GM19395 (cell line): Measurements from ENCODE around the gene TRPM8.

ENCODE experiments used
- ATAC-seq: cut with Tn5 transposase; IDR thresholded peaks from one replicate; pipeline ENCODE4 v1.9.1; 2021; ENCODE audit warnings: mild to moderate bottlenecking, moderate library complexity; ENCODE audit not compliant: unreplicated experiment

Gene TRPM8

DNA sequence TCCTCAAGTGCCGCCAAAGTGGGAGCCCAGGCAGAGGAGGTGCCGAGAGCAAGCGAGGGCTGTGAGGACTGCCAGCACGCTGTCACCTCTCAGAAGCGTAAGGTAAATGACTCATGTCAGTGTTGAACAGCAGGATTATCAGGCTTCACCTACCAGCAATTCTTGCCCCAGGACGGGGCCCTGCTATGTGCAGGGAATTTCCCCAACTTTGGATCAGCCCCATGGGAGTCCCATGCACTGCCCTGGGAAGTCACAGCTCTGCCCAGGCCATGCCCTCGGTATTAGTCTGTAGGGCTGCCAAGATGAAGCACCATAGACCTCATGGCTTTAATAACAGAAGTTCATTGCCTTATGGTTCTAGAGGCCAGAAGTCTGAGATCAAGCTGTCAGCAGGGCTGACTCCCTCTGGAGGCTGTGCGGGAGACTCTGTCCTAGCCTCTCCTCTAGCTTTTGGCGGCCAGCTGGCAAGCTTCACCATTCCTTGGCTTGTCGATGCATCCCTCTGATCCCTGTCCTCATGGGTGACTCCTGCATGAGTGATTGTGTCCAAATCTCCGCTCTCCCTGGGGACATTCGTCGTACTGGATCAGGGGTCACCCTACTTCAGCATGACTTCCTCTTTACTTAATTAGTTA is 55.9 kb downstream of the TRPM8 start:
- no peak for ATAC-seq

DNA sequence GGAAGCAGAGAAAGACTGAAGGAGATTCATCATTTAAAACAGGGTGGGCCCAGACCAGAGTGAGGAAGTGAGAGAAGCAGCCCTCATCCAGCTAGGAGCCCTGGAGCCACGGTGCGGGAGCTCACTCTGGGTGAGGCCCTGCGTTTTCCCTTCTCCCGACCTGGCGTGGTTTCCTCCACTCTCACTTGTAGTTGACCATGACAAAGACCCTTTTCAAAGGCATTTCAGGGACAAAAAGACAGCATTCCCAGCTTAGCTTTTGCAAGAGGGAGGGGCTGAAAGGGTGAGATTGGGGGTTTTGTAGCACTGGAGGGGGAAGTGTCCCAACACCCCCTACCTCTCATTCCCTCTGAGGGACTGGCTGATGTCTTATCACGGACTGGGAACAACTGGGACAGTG is 56.6 kb downstream of the TRPM8 start:
- ATAC-seq = no peak

DNA sequence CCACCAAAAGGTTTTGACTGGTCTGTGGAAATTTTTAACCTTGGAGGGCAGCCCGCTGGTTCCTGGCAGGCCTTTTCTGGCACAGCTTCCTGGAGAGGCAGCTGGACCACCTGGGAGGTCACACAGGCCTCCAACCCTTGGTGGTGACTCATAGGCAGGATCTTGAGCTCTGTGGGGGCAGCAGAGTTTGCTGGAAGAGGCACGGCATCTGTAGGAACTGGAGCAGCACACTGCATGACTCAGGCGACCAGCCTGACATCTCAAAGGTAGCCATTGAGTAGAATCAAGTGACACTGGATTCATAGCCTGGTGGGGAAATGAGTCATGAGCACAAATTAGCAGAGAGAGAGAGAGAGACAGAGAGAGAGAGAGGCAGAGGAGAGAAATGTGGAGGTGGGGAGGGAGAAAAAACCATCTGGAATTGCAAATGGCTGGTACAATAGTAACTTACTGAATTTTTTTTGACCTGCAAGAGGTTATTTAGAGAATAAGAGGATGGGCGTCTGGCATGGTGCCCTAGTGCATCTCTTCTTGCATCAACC is 57.4 kb downstream of the TRPM8 start:
- ATAC-seq = no peak

DNA sequence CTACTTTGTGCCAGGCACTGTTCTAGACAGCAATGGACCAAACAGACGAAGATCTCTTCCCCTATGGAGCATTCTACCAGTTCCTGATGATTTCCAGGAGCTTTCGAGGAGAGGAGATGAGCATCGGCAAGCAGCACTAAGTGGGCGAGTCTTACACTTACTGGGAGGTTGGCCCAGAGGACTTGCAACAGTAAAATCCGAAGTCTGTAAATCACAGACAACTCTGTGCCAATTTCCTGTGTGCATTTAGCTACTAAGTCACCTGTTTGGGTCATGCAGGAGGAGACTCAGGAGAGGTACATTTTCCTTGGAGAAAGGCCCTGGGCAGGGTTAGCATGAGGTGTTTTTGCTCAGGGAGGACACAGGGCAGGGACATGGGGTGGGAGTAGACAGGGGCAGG is 58.9 kb downstream of the TRPM8 start:
- ATAC-seq = no peak

DNA sequence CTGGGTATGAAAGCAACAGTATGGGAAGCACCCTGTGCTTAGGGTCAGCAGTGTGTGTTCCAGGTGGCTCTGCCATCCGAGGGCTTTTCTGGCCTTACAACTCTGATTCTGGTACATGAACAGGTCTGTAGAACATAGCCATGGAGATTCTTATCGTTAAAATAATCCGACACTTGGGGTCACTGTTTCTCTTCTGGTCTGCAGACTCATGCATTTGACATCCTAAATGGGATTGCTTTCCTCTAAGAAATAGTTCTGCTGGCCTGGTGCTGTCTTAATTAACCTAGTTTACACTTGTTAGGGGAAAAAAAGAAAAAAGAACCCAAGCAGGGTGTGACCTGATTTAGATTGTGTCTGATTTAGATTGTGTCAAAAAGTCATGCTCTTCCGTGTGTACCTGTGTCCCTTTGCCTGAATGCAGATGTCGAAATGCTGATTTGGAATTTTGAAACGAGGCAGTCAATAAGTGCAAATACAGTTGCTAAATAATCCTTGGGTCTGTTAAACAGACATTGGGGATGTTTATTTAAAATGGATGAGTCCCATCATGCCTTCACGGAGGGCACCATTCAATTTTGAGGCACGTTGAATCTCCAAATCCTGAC is 59.6 kb downstream of the TRPM8 start:
- ATAC-seq = no peak

DNA sequence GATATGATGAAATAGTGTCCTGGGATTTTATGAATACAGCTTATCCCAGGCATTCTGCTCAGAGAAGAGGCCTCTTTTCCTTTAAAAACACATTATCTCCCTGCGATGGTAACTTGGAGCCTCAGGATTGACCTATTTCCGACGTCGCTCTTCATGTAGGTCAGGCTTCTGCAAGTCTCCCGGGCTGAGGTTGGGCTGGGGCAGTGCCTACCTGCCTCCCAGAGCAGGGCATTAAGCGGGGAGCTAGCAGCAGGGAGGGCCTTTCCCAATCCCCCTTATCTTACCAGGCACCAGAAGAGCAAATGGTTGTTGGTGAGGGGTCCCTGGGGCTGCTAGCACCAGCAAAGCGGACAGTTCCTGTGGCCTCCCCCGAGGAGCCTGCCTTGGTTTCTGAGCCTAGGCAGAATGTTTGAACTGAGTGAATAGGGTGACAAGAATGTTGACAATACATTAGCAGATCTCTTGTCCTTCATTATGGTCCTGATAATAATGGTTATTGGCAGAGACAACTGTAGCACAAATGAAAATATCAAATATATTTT is 60.2 kb downstream of the TRPM8 start:
- no peak for ATAC-seq

DNA sequence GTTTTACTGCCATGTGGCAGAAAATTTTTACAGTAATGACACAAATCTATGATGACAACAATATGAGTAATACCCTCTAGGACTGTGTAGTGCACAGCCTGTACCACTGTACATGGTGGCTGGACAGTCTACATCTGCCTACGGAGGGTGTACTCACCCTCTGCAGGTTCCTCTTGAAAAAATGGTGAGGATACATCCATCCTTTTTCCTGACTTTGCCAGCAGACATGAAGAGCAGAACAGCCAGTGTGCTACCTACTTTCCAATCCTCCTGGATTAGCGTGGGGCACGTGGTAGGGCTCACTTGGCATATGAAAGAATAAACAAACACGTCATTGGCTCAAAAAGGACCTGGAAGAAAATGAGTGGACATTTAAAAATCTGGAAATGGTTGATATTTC is 62.6 kb downstream of the TRPM8 start:
- ATAC-seq = no peak

DNA sequence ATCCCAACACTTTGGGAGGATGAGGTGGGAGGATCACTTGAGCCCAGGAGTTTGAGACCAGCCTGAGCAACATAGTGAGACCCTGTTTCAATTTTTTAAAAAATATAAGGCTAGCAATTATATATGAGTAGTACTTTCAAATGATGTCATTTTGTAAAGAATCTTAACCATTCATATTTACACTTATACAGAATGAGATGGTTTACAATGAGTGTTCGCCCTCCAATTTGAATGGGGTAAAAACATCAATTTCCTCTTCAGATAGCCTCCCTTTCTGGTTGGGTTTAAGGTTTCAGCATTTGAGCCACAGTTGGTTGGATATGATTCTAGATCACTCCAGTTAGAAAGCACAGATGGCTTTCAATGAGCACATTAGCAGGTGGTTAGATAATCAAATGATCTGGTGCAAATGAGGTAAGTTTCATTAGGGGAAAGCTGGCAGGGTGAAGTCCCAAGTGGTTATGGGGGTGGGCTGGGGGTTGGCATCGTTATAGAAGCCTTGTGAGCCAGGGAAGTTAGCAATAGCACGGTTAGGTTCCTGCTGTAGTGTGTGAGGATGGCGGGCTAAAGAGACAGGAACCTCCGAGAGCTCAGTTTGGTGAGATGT is 63.9 kb downstream of the TRPM8 start:
- ATAC-seq = no peak

DNA sequence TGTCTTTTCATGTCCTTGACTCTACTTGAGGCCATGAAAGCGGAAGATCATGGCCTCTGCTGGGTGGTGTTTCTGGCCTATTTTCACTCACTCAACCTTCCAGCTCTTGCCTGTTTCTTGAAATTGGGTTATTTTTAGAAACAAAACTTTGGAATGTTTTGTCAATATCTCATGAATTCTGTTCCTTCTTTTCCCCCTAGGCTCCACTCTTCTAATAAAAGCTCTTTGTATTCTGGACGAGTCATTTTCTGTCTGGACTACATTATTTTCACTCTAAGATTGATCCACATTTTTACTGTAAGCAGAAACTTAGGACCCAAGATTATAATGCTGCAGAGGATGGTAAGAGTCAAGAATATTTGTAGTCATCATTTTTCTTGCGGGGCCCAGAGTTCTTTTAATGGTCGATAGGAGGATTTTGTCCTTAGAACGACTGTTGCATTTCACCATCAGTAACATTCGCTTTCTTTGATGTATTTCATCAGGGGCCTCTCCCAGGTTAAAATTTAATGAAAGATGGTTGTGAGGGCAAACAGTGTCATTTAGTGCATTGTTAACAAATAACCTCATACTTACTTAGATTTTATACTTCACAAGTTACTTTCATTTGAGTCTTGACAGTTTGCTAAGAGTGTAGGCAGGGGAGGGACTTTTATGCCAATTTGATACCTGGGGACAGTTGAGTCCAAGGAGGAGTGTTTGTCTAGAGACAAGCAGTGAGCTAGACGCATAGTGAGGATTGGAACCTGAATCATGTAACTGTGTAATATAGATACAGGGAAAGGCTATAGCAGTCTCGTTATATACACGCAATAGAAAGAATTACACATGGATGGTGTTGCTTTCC is 64.6 kb downstream of the TRPM8 start:
- no peak for ATAC-seq

DNA sequence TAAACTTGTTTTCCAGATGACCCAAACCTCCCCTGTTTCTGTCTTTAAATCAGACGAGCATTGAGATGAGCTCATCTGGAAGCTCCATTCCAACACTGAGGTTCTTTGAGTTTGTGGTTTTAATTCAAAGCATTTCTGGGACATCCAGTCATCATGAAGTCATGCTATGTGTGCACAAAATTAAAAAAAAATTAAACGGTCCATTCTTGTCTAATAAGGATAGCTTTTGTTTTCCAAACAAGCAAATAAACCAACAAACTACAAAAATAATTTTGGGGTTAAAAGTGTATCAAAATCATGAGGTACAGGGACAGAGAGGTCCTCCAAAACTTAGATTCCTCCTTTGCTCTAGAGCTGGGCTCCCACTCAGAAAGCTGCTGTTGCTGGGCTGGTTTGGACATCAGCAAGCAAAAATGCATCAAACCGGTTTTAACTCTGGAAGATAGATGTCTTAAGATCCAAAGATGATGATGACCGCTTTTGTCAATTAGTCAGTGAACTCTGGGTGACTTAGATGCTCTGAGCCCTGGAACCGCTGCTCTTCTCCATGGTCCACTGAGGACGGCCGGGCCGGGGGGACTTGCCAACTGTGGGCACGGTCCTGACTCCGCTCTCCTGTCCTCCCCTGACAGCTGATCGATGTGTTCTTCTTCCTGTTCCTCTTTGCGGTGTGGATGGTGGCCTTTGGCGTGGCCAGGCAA is 65.4 kb downstream of the TRPM8 start:
- ATAC-seq = no peak

DNA sequence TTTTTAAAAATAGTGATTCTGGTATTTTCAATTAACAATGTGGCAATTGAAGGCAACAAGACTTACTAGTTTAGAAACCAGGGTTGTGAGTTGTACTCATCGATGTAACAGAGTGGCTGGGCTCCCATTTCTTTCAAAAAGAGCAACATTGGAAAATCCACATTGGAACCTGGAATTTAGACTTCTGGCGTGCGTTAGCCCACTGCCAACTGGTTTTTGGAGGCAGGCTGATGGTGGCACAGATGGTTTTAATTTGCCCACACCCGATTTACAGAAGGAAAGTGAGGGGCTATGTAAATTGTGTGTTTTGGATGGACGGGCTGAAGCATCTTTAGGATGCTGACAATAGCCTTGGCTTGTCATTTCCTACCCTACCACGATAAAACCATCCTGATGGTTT is 66.3 kb downstream of the TRPM8 start:
- no peak for ATAC-seq

DNA sequence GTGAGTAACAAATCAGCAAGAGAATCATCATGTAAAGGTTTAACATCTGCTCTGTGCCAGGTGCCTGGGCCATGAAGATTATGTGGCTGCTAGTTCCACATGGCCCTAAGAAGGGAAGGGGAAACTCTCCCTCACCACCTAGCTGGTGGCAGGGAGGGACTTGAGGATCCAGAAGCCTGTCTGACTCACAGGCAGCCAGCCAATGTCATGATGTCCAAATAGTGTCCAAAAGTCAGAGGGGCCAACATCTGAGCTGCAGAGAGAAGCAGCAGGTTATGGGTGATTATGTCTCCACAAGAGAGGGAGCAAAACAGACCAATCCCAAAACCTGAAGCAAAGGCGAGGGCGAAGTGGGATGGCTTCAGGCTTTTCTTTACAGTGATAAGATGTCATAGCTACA is 71.4 kb downstream of the TRPM8 start:
- no peak for ATAC-seq

DNA sequence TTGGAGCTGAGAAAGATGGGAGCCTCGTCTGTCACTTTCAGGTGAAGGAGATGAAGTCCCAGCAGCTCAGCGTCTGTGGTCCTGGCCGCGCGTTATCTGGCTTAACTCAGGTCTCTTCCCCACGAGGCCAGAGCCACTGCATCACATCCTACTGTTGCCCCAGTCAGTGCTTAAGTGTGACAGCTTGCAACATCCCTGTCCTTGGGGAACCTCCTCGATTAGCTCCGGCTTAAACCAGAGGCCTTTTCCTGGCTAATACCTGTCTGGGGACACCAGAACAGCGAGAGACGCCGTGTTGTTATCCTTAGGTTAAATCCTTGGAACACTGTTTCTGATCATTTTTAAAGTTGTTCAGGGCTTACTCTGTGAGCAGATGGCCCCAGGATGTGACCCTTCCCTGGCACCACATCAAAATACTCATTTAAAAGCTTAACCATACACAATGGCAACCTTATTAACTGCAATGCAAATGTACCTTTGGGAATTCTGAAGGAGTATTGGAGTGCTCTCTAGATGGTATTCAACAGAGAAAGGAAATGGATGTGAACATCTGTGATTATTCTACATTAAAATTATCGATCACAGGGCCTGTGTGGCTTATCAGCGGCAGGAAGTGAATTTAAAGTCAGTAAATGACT is 72.2 kb downstream of the TRPM8 start:
- no peak for ATAC-seq

DNA sequence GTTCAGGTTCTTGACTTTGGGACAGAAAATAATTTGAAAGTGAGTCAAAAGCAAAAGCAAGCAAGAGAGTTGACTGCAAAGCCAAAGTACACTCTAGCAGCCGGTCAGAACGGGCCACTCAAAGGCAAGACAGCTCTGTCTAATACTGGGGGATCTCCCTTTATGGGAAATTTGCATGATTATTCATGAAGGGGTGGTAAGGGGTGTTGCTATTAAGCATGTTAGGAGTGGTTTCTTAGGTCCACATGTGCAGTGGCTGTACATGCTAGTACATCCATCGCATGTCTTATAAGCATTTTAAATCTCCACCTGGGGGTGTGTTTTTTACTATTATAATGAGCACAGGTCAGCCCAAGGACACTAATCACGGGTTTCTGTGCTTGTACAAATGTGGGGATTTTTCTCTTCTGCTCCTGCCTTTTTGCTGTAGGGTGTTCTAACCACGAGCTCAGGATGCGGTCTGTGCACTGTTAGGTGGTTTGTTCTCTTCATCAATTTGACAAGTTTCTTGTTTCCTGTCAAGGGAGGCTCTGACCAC is 73.2 kb downstream of the TRPM8 start:
- ATAC-seq = peak; percentile 76

DNA sequence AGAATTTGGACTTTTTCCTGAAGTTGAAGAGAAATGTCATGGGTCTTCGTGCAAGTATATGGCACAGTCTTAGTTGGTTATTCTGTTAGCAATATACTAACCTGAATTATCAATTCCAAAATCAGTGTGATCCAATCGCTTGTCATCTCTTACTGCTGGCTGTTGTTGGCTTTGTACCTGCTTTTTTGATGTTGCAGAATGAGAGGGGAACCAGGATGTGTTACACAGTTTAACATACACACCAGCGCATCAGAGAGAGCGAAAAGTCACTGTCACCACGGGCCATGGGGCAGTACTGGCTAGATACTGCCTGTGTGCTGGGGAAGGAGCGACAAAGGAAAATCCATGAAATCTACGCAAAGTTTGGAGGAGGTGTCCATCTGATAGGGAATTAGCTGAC is 74.0 kb downstream of the TRPM8 start:
- no peak for ATAC-seq

DNA sequence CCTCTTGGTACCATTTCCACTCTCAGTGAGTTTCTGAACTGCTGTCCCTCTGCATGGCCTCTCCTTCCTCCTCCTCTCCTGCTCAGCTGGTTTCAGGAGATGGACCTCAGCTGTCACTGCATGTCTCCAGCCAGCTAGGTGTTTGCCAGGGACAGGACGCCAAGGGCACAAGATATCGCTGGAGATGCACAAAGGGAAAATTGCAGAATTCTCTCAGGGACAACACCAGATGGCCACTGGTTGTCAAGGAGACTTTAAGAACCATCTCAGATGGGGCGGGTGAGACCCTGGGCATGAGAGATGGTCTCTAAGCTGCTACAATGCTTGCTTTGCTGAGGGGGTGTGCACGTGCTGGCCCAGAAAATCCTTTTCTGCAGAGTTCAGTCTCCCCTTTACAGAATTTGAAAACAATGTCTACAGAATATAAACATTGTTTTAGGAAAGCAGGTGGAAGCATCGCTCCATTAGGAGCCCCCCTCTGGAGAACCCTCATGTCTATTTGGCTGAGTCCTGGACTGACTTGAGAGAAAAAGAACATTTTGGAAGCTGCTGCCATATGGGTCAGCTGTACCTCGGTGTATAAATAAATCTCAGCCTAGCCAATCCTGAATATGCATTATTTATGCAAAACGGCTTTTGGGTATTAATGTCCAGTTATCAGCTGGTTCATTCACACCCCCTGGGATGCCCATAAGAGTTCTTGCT is 75.5 kb downstream of the TRPM8 start:
- no peak for ATAC-seq

DNA sequence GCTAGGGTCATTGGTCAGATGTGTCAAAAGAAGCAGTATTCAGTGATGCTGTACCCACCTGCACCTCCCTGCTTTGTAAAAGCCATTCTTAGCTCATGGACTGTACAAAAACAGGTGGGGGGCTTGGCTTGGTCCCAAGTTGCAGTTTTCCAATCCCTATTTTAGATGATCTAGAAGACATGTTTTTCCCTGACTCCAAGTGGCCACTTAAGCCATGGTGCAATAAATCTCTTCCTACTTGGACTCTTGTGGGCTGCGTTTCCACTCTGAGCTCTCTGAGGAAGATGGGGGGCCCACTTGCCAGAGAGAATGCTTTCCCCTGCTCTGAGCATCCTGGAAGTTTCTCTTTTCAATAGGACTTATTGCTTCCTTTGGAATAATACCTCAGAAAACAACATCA is 76.3 kb downstream of the TRPM8 start:
- ATAC-seq = no peak

DNA sequence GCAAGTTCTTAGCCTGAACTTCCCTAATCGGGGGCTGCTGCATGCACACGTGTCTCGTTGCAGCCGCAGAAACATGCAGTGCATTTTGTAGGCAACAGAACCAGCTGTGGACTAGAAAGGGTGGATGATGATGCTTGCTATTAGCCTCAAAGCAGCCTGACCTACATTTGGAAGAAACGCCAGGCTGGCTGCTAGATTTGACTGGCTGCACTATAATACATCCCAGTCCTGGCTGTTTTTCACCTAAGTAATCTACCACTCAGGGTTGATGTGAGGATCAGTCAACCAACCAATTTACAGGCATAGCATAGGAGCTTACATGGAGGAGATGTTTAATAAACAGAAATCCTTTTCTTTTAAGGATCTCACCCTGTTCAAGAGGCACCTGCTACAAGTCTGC is 77.0 kb downstream of the TRPM8 start:
- no peak for ATAC-seq

DNA sequence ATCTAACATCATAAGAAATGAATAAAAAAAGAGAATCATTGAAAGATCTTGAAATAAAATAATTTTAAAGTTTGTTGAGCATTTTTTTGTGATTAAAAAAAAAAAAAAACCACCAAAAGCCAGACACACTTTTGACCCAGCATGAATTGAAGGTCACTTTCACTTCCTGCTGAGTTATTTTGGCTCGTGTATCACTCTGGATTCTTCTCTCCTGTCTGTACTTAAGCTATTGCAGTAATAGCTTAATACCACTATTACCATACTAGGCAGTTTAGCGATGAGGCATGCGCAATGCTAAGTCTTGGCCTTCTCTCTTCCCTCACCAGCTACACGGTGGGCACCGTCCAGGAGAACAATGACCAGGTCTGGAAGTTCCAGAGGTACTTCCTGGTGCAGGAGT is 78.8 kb downstream of the TRPM8 start:
- ATAC-seq = no peak
